K562 (cell line): Measurements from ENCODE around the gene ZCWPW1. TPM values are rescaled to one million over a fixed set of nuclear protein-coding genes. Genes with fewer than 3 reads are reported as not detected.

Source experiments
- ARHGAP35 ChIP-seq: fragments of 450-650 bp; IDR thresholded peaks from 2 replicates; pipeline ENCODE4 v1.6.1; 2018; ENCODE audit not compliant: partially characterized antibody
- CREBBP ChIP-seq: IDR thresholded peaks from one replicate; pipeline ENCODE4 v1.6.1; 2012; ENCODE audit warnings: low read depth, mild to moderate bottlenecking, control low read depth, inconsistent platforms, low read length
- GABPB1 ChIP-seq: sonication (generic); formaldehyde crosslinking; IDR thresholded peaks from 2 replicates; pipeline ENCODE4 v1.8.0; 2022; ENCODE audit warnings: mild to moderate bottlenecking, missing genetic modification reagents
- MTA1 ChIP-seq: fragments of 450-650 bp; IDR thresholded peaks from 2 replicates; pipeline ENCODE4 v1.6.1; 2017; ENCODE audit warnings: borderline replicate concordance
- MTA2 ChIP-seq: fragments of 450-650 bp; IDR thresholded peaks from 2 replicates; pipeline ENCODE4 v1.6.1; 2016; ENCODE audit warnings: low read depth
- NUFIP1 ChIP-seq: fragments of 450-650 bp; IDR thresholded peaks from 2 replicates; pipeline ENCODE4 v1.6.1; 2018; ENCODE audit not compliant: partially characterized antibody
- PHB2 ChIP-seq: fragments of 450-650 bp; IDR thresholded peaks from 2 replicates; pipeline ENCODE4 v1.6.1; 2017; ENCODE audit warnings: low read depth
- PHF20 ChIP-seq: fragments of 450-650 bp; IDR thresholded peaks from 2 replicates; pipeline ENCODE4 v1.6.1; 2018; ENCODE audit not compliant: partially characterized antibody
- SMAD3 ChIP-seq: fragments of 450-650 bp; formaldehyde crosslinking; conservative IDR thresholded peaks from 2 replicates; pipeline ENCODE4 v1.4.0; 2020; ENCODE audit warnings: mild to moderate bottlenecking
- SMC3 ChIP-seq: conservative IDR thresholded peaks from 2 replicates; pipeline ENCODE4 v1.6.1; 2011; ENCODE audit warnings: low read depth, low read length, improper control_type of control experiment; ENCODE audit not compliant: insufficient read depth
- ZFP36 ChIP-seq: fragments of 150-350 bp; IDR thresholded peaks from 2 replicates; pipeline ENCODE4 v1.6.1; 2018; ENCODE audit warnings: low read length, low read depth; ENCODE audit not compliant: partially characterized antibody
- ZHX1 ChIP-seq: fragments of 150-350 bp; conservative IDR thresholded peaks from 2 replicates; pipeline ENCODE4 v1.6.1; 2014; ENCODE audit warnings: low read length
- ZKSCAN8 ChIP-seq: fragments of 200-800 bp; sonication (Bioruptor generic); IDR thresholded peaks from 2 replicates; pipeline ENCODE4 v1.6.1; 2016; ENCODE audit warnings: missing genetic modification characterization, missing compliant biosample characterization
- ZNF124 ChIP-seq: sonication (generic); formaldehyde crosslinking; IDR thresholded peaks from 2 replicates; pipeline ENCODE4 v1.8.1; 2022; ENCODE audit warnings: missing genetic modification reagents
- ZNF384 ChIP-seq: IDR thresholded peaks from 2 replicates; pipeline ENCODE4 v1.6.1; 2012; ENCODE audit warnings: low read depth, low read length, improper control_type of control experiment
- polyA plus RNA-seq, 8 experiments: library from polyadenylated mRNA; depleted of rRNA in 4 of 8; stranded (reverse) in 5 of 8; unstranded in 3 of 8; fragments of >200 nt; fragmentation: Nextera tagmentation in 2 of 8; fragmentation: Illumina TruSeq in 1 of 8; extraction: Ambion mirVana in 2 of 8; extraction: Trizol in 1 of 8; gene quantifications; 2 replicates each; pipeline versions ENCODE4 v1.2.1 to v1.2.3, GENCODE V29; 2011 to 2014; ENCODE audit warnings: inconsistent platforms in 1 of 8, missing spikeins in 1 of 8
- total RNA-seq, 7 experiments: library from RNA; depleted of rRNA in 6 of 7; stranded (reverse); fragments of >200 nt in 6 of 7; fragmentation: Illumina TruSeq in 2 of 7; extraction: Trizol in 2 of 7; gene quantifications; 2 replicates each; pipeline versions ENCODE4 v1.2.1 to v1.2.3, GENCODE V29; 2011 to 2021; ENCODE audit warnings: low replicate concordance in 1 of 7
- TF ChIP-seq, protein P1 (sequence below): IDR thresholded peaks from 2 replicates; pipeline ENCODE4 v1.6.1; 2012; ENCODE audit warnings: low read depth, low read length, improper control_type of control experiment, borderline replicate concordance
- TF ChIP-seq, protein P2 (sequence below): conservative IDR thresholded peaks from 2 replicates; pipeline ENCODE4 v1.6.1; 2011; ENCODE audit warnings: low read depth, mild to moderate bottlenecking, low read length; ENCODE audit not compliant: control insufficient read depth
- TF ChIP-seq, protein P3 (sequence below): fragments of 450-650 bp; formaldehyde crosslinking; conservative IDR thresholded peaks from 2 replicates; pipeline ENCODE4 v1.4.0; 2022; ENCODE audit warnings: mild to moderate bottlenecking, missing genetic modification characterization
- TF ChIP-seq, protein P4 (sequence below): fragments of 250-450 bp; sonication (Bioruptor Pico); IDR thresholded peaks from 2 replicates; pipeline ENCODE4 v1.5.0; 2022; ENCODE audit warnings: mild to moderate bottlenecking

The ZCWPW1 gene
- total and polyA plus RNA-seq, 9 of the 15 experiments (the other 6 are each of a cell fraction or from before 2014, with no cell fraction given) = 0.18 to 1.7 (median 1.2) TPM

- TF ChIP-seq, protein P1, sequence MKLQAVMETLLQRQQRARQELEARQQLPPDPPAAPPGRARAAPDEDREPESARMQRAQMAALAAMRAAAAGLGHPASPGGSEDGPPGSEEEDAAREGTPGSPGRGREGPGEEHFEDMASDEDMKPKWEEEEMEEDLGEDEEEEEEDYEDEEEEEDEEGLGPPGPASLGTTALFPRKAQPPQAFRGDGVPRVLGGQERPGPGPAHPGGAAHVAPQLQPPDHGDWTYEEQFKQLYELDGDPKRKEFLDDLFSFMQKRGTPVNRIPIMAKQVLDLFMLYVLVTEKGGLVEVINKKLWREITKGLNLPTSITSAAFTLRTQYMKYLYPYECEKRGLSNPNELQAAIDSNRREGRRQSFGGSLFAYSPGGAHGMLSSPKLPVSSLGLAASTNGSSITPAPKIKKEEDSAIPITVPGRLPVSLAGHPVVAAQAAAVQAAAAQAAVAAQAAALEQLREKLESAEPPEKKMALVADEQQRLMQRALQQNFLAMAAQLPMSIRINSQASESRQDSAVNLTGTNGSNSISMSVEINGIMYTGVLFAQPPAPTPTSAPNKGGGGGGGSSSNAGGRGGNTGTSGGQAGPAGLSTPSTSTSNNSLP = no peak
- TF ChIP-seq ZNF384 (peak; percentile 9; the same call in 1 of the 2 replicates), ARHGAP35 (peak; percentile 76), MTA2 (peak; percentile 58), SMC3 (0 out of 2 replicates have a peak, but pooled peaks have one; percentile 11), NUFIP1 (peak; percentile 69), ZFP36 (no peak), GABPB1 (CRISPR knock-in tag) (peak; percentile 85), ZNF124 (CRISPR knock-in tag) (0 out of 2 replicates have a peak, but pooled peaks have one; percentile 20), CREBBP (no peak), SMAD3 (CRISPR knock-in tag) (peak; percentile 89), PHF20 (peak; percentile 63), ZHX1 (no peak), MTA1 (peak; percentile 73; the same call in 1 of the 2 replicates), ZKSCAN8 (CRISPR knock-in tag) (no peak), PHB2 (no peak)
- TF ChIP-seq, protein P2, sequence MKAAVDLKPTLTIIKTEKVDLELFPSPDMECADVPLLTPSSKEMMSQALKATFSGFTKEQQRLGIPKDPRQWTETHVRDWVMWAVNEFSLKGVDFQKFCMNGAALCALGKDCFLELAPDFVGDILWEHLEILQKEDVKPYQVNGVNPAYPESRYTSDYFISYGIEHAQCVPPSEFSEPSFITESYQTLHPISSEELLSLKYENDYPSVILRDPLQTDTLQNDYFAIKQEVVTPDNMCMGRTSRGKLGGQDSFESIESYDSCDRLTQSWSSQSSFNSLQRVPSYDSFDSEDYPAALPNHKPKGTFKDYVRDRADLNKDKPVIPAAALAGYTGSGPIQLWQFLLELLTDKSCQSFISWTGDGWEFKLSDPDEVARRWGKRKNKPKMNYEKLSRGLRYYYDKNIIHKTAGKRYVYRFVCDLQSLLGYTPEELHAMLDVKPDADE = peak; percentile 26
- TF ChIP-seq, protein P3, sequence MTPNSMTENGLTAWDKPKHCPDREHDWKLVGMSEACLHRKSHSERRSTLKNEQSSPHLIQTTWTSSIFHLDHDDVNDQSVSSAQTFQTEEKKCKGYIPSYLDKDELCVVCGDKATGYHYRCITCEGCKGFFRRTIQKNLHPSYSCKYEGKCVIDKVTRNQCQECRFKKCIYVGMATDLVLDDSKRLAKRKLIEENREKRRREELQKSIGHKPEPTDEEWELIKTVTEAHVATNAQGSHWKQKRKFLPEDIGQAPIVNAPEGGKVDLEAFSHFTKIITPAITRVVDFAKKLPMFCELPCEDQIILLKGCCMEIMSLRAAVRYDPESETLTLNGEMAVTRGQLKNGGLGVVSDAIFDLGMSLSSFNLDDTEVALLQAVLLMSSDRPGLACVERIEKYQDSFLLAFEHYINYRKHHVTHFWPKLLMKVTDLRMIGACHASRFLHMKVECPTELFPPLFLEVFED (CRISPR knock-in tag) = peak; percentile 99
- TF ChIP-seq, protein P4, sequence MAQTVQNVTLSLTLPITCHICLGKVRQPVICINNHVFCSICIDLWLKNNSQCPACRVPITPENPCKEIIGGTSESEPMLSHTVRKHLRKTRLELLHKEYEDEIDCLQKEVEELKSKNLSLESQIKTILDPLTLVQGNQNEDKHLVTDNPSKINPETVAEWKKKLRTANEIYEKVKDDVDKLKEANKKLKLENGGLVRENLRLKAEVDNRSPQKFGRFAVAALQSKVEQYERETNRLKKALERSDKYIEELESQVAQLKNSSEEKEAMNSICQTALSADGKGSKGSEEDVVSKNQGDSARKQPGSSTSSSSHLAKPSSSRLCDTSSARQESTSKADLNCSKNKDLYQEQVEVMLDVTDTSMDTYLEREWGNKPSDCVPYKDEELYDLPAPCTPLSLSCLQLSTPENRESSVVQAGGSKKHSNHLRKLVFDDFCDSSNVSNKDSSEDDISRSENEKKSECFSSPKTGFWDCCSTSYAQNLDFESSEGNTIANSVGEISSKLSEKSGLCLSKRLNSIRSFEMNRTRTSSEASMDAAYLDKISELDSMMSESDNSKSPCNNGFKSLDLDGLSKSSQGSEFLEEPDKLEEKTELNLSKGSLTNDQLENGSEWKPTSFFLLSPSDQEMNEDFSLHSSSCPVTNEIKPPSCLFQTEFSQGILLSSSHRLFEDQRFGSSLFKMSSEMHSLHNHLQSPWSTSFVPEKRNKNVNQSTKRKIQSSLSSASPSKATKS (CRISPR knock-in tag) = peak; percentile 68; the same call in 1 of the 2 replicates
Measured at GRCh38 chr7:100428199-100428966, at the start of gene ZCWPW1 (continued).
